ENCODE data around the gene LCN15.

Gene LCN15

GRCh38 chr9:136740971-136741882 is 23.1 kb downstream of the LCN15 start:
- no peak for DNase-seq (ENCODE audit: low spot score)

- no peak for DNase-seq (ENCODE audit: low spot score)
These were observed 23.8 kb downstream of the LCN15 start for GRCh38 chr9:136740491-136740890.

GRCh38 chr9:136740069-136740468 is 24.2 kb downstream of the LCN15 start:
- DNase-seq (ENCODE audit: low spot score) = no peak

GRCh38 chr9:136739509-136739908 is 24.8 kb downstream of the LCN15 start:
- DNase-seq (ENCODE audit: low spot score) = no peak

GRCh38 chr9:136738960-136739359 is 25.4 kb downstream of the LCN15 start:
- DNase-seq (ENCODE audit: low spot score) = no peak

GRCh38 chr9:136735812-136736480 is 28.4 kb downstream of the LCN15 start:
- no peak for DNase-seq (ENCODE audit: low spot score)

- DNase-seq (ENCODE audit: low spot score) = no peak
These were observed 29.4 kb downstream of the LCN15 start for GRCh38 chr9:136734837-136735496.

GRCh38 chr9:136733611-136734010 is 30.7 kb downstream of the LCN15 start:
- DNase-seq (ENCODE audit: low spot score) = no peak

GRCh38 chr9:136732444-136733178 is 31.7 kb downstream of the LCN15 start:
- no peak for DNase-seq (ENCODE audit: low spot score)

GRCh38 chr9:136729926-136730325 is 34.4 kb downstream of the LCN15 start:
- DNase-seq (ENCODE audit: low spot score) = no peak

- no peak for DNase-seq (ENCODE audit: low spot score)
These were observed 35.2 kb downstream of the LCN15 start for GRCh38 chr9:136729144-136729543.

- DNase-seq (ENCODE audit: low spot score) = peak; percentile 28
These were observed 35.7 kb downstream of the LCN15 start for GRCh38 chr9:136728548-136729123.

GRCh38 chr9:136728080-136728547 is 36.2 kb downstream of the LCN15 start:
- DNase-seq (ENCODE audit: low spot score) = peak; percentile 95

- peak; percentile 61 for DNase-seq (ENCODE audit: low spot score)
These were observed 37.6 kb downstream of the LCN15 start for GRCh38 chr9:136726631-136727191.

GRCh38 chr9:136726118-136726517 is 38.2 kb downstream of the LCN15 start:
- no peak for DNase-seq (ENCODE audit: low spot score)

GRCh38 chr9:136725612-136726011 is 38.7 kb downstream of the LCN15 start:
- DNase-seq (ENCODE audit: low spot score) = peak; percentile 93

- no peak for DNase-seq (ENCODE audit: low spot score)
These were observed 39.5 kb downstream of the LCN15 start for GRCh38 chr9:136724772-136725171.

- DNase-seq (ENCODE audit: low spot score) = no peak
These were observed 40.3 kb downstream of the LCN15 start for GRCh38 chr9:136723989-136724388.

- DNase-seq (ENCODE audit: low spot score) = no peak
These were observed 40.8 kb downstream of the LCN15 start for GRCh38 chr9:136723362-136723976.

- DNase-seq (ENCODE audit: low spot score) = no peak
These were observed 41.4 kb downstream of the LCN15 start for GRCh38 chr9:136722969-136723356.
